OCI-LY3 (cell line): ENCODE data around the gene AKR1D1.
"Not testable (repeated sequence)": the region's sequence is repeated elsewhere in the genome, so short reads cannot be mapped to it uniquely, and the experiment has no call there.

ENCODE experiments used
- CTCF ChIP-seq: fragments of 200-600, 300-600 bp; sonication (generic); IDR thresholded peaks from 2 replicates; pipeline ENCODE4 v1.5.1; 2014; ENCODE audit warnings: antibody characterized with exemption, low read length, low read depth
- EZH2phosphoT487 ChIP-seq: fragments of 200-600 bp; shearing (Covaris generic); IDR thresholded peaks from 2 replicates; pipeline ENCODE4 v1.6.1; 2018; ENCODE audit warnings: antibody characterized with exemption, mixed run types, low read depth

DNA sequence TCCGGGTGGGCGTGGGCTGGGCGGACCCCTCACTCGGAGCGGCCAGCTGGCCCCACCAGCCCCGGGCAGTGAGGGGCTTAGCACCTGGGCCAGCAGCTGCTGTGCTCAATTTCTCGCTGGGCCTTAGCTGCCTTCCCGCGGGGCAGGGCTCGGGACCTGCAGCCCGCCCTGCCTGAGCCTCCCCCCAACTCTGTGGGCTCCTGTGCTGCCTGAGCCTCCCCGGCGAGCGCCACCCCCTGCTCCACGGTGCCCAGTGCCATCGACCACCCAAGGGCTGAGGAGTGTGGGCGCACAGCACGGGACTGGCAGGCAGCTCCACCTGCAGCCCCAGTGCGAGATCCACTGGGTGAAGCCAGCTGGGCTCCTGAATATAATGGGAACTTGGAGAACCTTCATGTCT lies 70.0 kb downstream of the AKR1D1 start:
- not testable (repeated sequence) for TF ChIP-seq CTCF, EZH2phosphoT487
